ENCODE data around the gene HEG1.
"Not testable (repeated sequence)": the region's sequence is repeated elsewhere in the genome, so short reads cannot be mapped to it uniquely, and the experiment has no call there.

Gene HEG1

DNA sequence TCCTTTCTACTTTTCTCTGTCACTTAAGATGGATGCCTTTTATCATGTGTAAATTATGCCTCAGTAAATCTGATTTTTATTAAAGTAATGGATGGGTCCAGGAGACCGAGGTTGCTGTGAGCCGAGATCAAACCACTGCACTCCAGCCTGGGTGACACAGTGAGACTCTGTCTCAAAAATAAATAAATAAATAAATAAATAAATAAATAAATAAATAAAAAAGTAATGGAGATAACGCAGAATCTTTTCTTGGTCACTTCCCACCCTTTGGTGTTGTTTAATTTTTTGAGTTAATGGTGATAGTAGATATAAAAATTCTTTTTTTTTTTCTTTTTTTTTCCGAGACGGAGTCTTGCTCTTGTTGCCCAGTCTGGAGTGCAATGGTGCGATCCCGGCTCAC, 77.2 kb downstream of the HEG1 start:
- no peak for ATAC-seq

DNA sequence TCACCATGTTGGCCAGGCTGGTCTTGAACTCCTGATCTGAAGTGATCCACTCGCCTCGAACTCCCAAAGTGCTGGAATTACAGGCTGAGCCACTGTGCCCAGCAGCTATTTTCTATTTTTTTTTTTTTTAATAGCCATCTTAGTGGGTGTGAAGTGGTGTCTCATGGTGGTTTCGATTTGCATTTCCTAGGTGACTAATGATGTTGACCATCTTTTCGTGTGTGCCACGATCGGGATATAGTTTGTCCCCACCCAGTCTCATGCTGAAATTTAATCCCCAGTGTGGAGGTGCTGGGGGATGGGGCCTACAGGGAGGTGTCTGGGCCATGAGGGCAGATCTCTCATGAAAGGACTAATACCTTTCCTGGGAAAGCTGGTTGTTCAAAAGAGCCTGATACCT, 79.4 kb downstream of the HEG1 start:
- no peak for ATAC-seq

DNA sequence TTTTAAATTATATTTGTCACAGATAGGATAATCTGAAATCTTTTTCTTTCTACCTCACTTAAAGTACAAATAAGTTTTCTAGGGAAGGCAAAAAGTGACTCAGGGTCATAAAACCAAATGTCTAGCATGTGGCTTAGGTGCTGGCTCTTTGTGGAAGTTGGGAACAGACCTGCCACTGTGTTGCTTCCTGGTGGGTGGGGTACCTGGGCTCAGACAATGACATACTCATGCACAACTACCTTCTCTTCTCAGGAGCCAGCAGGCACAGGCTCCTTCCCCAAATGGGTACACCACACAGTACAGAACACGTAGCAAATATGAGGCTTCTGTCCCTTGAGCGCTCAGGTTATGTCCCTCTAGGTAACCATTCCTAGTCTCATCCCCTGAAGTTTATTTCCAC, 81.1 kb downstream of the HEG1 start:
- ATAC-seq, result no peak

DNA sequence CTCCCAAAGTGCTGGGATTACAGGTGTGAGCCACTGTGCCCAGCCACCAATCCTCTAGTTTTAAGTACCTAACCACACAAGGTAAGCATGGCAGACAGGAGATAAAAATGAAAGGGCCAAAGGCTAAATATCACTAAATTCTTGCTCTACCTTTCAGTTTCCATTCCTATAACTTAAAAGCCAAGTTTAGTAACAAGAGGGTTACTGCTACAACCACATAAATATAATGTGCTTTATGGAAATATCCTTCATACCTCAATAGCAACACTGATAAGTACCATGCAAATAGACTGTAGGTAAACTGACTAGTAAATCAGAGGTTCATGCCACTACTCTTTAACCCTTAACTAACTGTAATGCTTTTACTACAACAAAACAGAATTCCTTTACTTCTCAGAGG, 82.5 kb downstream of the HEG1 start:
- no peak for ATAC-seq

DNA sequence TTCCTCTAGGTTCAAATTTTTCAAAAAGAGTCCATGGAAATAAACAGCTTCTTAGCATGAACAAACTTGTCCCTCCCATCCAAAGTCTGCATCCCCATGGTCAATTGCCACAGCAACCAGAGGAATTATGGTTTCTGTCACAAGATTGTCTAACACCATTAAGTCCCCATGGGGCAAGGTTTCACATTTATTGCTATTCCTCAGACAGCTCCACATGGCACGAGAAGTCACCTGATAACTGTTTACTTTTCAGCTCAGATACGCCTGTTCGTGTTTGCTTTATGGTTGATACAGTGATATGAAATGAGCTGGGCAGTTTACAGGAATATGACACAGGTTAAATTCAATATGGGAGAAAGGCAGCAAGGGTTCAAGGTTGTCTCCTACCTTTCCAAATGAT, 83.3 kb downstream of the HEG1 start:
- ATAC-seq, result no peak

DNA sequence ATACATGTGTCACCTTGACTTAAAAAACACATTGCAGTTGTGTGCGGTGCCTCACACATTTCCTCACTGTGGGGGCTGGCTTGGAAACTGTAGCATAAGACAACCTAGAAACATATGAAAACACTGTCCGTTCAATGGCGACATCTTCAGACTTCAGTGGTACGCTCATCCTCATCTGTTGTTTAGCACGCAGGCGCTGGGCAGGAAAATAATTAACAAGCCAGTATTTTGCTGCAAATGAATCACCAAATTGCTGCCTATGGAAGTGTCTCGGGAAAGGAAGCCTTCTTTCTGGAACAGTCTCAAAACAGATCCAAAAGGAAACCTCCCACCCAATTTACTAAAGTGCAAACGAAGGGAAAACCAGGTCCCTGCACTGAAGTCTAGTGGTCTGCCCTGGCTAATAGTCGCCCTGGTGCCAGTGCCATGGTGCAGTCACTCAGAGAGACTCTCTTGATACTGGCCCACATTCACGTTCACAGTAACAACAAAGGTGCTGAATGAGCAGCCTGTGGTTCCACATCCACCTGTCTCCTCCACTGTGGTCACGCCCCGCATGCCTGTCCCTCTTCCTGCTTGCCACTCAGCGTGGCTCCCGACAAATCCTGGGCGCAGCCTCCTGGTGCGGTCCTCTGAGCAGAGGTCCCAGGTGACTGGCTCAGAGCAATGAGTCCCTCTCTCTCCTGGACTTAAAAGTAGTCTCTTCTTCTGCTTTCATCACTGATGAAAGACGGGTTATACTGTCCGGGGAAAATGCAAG, 85.7 kb downstream of the HEG1 start:
- no peak for ATAC-seq

DNA sequence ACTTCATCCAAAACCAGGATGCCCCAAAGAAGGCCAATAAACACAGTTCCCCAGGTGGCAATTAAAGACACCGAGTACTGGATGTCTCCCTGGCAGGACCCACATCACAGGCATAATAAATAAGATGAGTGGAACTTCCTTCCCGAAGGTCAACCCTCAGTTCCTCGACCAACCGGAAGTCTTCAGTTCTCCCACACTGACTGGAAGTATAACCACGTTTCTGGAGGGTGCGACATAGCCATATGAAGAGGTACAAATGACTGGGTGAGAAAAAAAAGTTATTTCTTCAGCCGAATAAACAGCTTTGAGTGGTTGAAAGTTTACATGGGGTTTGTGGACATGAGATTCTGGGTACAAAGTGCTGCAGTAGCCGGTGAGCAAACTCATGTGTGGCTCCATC, 86.6 kb downstream of the HEG1 start:
- no peak for ATAC-seq

DNA sequence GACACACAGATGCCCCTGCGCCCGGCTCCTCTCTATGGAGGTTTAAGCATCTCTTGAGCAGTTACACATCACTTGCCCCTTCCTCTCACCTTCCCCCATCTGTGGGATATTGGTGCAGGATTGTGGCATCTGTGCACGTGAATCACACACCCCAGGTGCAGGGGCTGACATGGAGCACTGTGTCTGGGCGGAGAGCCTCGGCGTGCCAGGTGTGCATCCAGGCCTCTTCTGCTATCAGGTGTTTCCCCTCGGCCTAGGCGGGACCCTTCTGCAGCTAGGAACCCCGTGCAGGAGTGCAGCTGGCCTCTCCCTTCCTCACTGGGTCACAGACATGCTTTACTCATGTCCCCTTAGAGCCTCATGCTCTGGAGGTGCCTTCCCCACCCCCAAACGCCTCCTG, 87.8 kb downstream of the HEG1 start:
- ATAC-seq, result no peak

DNA sequence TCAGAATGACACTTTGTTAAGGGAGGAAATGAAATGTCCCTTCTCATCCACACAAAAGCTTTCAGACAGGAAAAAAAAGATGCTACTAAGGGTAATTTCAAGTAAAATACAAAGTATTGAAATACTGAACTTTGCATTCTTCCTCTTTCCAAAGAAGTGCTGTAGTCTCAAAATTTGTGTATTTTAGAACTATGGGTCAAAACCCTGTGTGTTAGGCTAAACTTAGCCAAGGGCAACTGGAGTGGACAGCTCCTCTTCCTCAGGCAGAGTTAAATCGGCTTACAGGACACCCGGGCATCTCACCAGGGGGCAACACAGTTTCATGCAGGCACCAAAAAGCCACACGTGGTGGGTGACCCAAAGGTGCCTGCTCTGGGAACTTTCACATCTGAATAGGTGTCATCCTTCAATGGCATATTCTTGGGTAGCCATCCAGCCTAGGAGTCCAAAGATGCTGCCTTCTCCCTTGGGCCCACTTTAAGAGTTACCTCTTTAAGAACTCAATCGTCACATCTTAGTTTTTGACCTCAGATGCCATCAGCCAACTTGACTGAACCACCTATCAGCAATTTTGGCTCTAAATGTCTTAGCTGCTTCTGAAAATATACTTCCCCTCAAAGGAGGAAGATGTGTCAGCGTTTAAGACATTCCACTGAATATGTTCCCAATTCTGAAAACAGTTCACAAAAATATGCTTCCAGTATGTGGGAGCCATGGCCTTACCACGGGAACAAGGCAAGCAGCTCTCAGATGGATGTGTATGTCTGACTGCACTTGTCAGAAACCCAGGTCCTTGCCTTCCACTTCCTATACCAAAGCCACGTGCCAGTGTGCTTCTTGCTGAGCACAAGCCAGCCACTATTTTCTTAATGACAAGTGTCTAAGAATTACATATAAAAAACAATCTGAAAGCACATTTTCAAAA, 89.0 kb downstream of the HEG1 start:
- ATAC-seq, result no peak

DNA sequence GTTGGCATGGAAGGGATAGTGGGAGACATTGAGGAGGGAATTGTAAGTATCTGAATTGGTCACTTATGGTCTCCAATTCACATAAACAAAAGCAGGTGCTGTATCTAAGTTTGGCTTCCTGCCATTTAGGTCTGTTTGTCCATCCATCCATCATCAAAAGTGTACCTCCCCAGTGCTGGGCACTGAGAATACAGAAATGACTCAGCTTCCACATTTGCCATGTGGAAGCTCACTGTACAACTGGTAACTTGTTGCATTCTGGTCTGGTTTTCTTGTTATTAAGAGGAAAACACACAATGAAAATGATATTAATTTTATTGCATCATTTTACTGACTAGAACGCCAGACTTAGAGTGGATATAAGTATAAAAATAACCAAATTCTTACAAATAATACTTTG, 90.4 kb downstream of the HEG1 start:
- ATAC-seq, result no peak

DNA sequence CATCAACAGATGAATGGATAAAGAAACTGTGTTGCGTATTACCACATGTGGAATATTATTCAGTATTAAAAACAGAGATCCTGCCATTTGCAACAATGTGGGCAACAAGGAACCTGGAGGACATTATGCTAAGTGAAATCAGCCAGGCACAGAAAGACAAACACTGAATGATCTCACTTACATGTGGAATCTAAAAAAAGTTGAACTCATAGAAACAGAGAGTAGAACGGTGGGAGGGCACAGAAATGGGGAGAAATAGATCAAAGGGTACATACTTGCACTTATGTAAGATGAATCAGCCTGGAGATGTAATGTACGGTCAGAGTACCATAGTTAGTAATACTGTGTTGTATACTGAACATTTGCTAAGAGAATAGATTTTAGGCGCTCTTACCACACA, 91.4 kb downstream of the HEG1 start:
- peak in 1 of 2 donors; percentile 38 for ATAC-seq

DNA sequence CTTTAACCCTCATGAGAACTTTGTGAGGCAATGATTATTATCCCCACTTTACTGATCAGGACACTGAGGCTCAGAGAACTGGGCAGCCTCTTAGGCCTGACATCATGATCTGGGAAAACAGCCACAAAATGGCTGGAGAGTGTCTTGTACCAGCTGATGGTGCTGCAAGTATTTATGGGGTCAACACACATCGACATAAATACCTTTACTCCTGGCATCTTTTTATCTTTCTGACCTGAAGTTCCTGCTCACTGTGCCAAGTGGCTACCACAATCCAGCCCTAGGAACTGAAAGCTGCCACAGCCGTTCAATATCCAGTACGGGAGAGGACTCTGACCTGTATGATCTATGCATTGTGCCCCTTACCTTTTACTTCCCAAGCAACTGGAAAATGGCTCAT, 92.0 kb downstream of the HEG1 start:
- no peak for ATAC-seq

DNA sequence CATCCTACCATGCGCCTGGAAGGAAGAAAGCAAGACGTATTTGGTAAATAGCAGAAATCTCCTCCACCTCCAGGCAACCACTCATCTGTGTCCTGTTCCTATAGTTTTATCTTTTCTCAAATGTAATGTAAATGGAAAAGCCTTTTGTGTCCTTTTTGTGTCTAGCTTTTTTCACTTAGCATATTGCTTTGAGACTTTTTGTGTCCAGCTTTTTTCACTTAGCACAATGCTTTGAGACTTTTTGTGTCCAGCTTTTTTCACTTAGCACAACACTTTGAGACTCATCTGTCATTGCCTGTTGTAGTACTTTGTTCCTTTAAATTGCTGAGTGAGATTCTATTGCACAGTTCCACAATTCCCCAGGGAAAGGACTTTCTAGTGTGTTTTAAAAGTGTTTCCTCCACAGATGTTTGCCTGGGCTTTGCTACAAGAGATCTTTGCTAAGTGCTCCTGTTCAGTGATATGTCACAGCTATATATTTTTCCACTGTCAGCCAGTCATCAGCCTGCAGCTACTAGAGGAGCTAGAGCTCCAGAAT, 93.3 kb downstream of the HEG1 start:
- no peak for ATAC-seq

DNA sequence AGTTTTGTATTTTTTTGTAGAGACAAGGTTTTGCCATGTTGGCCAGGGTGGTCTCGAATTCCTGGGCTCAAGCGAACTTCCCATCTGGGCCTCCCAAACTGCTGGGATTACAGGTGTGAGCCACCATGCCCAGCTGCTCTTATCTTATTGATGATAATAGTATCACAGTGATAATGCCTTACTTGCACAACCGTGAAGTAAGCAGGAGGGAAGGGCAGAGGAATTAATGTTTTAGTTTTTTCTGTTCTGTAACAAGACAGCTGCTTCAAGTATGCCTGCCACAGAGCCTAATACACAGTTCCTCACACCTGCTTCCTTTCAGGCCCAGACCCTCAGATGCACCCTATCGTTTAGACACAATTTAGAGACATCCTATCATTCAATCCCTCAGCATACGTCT, 95.1 kb downstream of the HEG1 start:
- no peak for ATAC-seq

DNA sequence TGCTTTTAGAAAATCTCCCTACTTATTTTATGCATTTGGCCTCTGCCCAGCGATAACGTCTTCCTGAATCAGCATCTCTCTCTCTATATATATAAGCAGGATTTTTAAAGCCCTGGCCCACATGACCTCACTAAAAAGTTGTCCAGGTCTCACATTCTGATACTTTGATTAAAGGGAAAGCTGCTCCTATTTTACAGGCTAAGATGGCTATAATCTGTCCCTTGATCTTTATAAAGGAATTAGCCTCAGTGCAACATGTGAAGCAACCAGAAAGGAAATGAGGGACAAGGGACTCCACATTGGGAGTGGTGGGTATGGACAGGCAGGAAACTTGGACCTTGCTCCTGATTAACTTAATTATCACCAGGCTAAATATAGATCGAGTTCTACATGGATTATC, 95.7 kb downstream of the HEG1 start:
- no peak for ATAC-seq

DNA sequence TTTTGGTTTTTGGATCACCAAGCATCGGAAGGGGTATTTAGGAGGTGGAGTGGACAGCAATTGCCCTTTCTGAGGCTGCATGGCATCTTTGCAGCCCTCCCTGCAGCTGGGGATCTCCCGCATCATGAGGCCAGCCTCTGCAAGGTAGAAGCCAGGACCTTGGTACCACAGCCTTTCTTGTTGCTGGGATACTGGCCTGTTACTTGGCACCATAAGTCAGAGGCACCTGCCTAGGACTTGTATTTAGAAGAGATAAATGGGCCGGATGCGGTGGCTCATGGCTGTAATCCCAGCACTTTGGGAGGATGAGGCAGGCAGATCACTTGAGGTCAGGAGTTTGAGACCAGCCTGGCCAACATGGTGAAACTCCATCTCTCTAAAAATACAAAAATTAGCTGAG, 97.8 kb downstream of the HEG1 start:
- not testable (repeated sequence) for ATAC-seq

DNA sequence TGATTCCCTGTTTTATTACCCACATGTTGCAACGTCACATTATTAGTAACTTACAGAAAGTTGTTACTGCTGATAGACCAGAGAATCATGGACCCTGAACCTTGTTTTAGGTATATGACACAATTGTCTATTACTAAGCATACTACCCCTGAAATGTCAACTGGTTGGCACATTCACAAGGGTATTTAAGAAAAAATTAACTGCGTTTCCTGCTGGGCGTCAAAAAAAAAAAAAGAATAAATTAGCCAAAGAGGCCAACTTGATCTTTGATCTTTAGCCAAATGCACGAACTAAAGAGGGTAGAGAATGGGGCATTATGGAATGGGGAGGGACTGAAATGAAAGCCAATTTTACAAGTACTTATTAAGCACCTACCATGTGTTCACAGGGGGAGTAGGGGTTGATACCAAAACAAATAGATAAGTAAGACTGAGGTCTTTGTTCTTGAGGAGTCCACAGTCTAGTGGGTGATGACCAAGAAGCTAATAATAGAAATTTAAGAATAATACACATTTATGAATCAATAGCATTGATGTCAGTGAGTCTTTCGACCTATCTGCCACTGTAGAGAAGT, 103.4 kb downstream of the HEG1 start:
- no peak for ATAC-seq

DNA sequence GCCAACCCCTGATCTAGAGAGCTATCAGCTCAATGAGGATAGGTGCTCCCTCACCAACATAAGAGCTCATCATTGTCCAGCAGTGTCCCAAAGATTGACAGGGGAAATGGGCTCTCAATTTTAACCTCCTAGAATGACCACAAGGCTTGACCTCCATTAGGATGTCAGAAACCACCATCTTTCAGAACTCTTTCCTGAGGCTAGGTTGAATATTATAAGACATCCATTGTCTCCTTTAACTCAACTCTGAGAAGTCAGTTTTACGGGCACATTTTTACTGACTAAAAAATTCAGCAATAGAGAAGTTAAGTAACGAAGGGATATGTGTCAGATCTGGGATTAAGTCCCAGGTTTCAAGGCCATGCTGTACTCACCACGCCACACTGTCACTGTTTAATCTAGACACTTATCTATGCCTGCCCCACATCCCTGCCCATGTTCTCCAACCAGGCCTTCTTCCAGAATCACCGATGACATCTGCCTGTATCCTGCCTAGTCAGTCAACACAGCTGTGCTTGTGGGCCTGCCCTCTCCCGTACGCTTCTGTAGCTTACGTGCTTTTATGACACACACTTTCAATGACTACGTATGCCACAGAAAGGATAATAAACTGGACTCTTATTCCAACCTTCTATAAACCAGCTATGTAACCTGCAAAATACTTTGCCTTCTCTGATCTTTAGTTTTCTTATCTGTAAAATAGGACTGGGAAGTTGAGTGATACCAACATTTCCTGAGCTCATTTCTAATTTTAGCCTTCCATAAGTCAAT, 104.1 kb downstream of the HEG1 start:
- ATAC-seq, result no peak

DNA sequence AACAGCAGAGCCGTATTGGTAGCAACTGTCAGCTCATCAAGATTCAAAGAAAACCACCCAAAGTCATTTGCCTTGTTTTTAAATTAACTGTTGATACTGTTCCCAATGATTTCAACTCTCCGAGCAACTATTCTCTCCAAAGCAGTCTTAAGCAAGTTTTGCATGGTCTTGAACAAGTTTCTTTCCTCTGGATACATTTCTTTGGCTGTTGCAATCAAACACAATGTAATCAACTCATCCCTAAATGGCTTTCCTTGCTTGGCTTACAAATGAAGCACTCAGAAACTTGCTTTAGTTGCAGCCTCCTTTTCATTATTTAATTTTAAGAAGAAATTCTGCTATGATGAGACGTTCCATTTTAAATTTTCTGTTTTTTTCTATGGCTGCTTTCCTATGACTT, 105.8 kb downstream of the HEG1 start:
- no peak for ATAC-seq

DNA sequence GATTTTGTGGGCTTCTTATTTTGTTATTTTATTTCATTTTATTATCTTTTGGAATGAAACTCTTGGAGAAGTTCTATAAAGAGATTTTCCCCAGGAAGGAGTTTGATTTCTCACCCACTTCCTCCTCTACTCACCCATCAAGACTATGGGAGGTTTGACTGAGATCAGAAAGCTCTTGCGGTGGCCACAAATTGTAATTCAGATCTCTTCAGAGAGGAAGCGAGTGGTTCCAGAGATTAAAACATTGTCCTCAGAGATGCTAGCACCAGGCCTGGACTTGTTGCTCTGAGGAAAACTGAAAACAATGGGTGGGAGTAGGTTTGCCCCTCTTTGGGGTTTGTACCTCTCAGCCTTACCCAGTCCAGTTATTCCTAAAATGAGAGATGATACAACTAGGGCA, 113.2 kb downstream of the HEG1 start:
- no peak for ATAC-seq

DNA sequence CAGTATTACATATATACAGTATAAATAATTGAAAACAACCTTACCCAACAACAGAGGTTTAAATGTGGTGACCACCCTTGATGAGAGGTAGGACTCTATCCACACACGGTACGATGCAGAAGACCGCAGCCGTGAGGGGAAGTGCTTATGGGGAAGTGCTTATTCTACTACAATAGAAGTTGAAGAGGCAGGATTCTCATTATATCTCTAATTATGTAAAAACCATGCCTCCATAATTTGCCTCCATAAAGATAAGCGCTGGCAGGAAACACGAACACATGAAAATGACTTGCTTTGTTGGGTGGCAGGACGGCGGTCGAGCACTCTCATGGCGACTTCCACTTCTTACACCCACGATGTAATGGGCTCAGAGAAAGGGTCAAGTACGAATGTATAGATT, 114.0 kb downstream of the HEG1 start:
- no peak for ATAC-seq

DNA sequence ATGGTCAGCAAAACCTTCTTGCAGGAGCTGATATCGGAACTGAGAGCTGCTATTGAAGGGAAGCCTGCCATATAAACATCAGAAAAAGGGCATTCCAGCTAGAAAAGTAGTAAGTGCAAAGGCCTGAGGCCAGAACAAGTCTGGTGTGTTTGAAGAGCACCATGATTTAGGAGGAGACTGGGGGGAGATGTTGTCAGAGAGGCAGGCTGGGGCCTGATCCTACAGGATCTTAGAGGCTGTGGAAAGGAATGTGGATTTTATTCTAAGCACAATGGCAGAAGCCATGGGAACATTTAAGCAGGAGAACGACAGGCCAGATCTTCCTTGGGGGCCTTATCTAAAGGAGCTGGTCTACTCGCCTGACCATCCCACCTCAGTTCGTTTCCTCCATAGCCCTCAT, 116.1 kb downstream of the HEG1 start:
- ATAC-seq, result no peak

DNA sequence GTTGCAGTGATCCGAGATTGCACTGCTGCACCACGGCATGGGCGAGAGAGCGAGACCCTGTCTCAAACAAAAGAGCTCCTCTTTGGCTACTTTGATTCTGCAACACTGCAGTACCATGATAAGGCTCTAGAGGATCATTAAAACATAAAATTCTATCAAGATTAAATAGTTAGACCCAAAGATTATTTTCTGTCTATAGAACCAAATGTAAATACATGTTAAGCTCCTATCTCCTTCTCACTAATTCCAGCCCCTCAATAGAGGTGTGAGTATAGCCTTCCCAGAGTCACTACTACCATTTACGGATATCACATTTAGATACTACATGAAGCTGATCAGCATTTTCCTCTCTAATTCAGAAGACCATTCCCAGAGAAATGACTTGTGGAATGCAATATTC, 116.9 kb downstream of the HEG1 start:
- no peak for ATAC-seq

Data from activated CD4-positive, CD25-positive, alpha-beta regulatory T cell treated with anti-CD3 and anti-CD28 coated beads, Interleukin-2, amount 50 U/mL, for 24 hours (primary cell).